MM.1S (cell line): ENCODE results near the gene GRIK4.

ENCODE experiments used
- CTCF ChIP-seq: fragments of 300-600 bp; sonication (generic); IDR thresholded peaks from 2 replicates; pipeline ENCODE4 v1.5.1; 2016; ENCODE audit warnings: antibody characterized with exemption, low read length, mixed read lengths
- EZH2 ChIP-seq: fragments of 300-600 bp; sonication (generic); optimal IDR thresholded peaks from 2 replicates; pipeline ENCODE3; 2017; ENCODE audit warnings: low read depth, mild to moderate bottlenecking, antibody characterized with exemption, low read length, mixed read lengths
- EZH2phosphoT487 ChIP-seq: fragments of 300-600 bp; sonication (generic); IDR thresholded peaks from 2 replicates; pipeline ENCODE4 v1.6.1; 2018; ENCODE audit warnings: antibody characterized with exemption, low read length

GRCh38 chr11:120815319-120816100, 304.0 kb downstream of the GRIK4 start:
- TF ChIP-seq CTCF: no peak
- no peak for TF ChIP-seq EZH2phosphoT487
- no peak for TF ChIP-seq EZH2
